ENCODE results near the gene SPTB.

DNA sequence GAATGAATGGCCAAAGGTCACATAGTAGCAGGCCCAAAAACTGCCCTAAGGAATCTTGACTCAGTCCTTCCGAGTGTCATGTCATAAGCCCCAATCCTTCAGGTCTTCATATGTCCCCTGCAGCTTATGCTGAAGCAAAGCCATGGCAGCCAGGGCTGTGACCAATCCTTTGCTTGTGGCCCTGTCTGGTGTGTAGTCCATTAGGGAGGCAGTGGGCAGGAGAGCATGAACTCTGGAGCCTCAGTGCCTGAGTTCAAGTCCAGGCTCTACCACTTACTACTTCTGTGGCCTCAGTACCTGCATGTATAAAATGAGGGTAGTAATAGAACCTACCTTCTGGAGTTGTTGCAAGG lies 155.2 kb downstream of the SPTB start:
- TF ChIP-seq, protein P1, sequence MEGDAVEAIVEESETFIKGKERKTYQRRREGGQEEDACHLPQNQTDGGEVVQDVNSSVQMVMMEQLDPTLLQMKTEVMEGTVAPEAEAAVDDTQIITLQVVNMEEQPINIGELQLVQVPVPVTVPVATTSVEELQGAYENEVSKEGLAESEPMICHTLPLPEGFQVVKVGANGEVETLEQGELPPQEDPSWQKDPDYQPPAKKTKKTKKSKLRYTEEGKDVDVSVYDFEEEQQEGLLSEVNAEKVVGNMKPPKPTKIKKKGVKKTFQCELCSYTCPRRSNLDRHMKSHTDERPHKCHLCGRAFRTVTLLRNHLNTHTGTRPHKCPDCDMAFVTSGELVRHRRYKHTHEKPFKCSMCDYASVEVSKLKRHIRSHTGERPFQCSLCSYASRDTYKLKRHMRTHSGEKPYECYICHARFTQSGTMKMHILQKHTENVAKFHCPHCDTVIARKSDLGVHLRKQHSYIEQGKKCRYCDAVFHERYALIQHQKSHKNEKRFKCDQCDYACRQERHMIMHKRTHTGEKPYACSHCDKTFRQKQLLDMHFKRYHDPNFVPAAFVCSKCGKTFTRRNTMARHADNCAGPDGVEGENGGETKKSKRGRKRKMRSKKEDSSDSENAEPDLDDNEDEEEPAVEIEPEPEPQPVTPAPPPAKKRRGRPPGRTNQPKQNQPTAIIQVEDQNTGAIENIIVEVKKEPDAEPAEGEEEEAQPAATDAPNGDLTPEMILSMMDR (tag by site-specific recombination; IDR thresholded peaks at IDR 0.05) = no peak
- TF ChIP-seq ZNF133 (tag by site-specific recombination; IDR thresholded peaks at IDR 0.05) = no peak
- TF ChIP-seq, protein P2, sequence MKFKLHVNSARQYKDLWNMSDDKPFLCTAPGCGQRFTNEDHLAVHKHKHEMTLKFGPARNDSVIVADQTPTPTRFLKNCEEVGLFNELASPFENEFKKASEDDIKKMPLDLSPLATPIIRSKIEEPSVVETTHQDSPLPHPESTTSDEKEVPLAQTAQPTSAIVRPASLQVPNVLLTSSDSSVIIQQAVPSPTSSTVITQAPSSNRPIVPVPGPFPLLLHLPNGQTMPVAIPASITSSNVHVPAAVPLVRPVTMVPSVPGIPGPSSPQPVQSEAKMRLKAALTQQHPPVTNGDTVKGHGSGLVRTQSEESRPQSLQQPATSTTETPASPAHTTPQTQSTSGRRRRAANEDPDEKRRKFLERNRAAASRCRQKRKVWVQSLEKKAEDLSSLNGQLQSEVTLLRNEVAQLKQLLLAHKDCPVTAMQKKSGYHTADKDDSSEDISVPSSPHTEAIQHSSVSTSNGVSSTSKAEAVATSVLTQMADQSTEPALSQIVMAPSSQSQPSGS (tag by site-specific recombination; IDR thresholded peaks at IDR 0.05; ENCODE audit: low read depth) = no peak
- no peak for TF ChIP-seq ZBTB21 (tag by site-specific recombination; IDR thresholded peaks at IDR 0.05)
- no peak for TF ChIP-seq HOXA7 (CRISPR knock-in tag; IDR thresholded peaks at IDR 0.05; ENCODE audit: borderline replicate concordance)
- TF ChIP-seq, protein P3, sequence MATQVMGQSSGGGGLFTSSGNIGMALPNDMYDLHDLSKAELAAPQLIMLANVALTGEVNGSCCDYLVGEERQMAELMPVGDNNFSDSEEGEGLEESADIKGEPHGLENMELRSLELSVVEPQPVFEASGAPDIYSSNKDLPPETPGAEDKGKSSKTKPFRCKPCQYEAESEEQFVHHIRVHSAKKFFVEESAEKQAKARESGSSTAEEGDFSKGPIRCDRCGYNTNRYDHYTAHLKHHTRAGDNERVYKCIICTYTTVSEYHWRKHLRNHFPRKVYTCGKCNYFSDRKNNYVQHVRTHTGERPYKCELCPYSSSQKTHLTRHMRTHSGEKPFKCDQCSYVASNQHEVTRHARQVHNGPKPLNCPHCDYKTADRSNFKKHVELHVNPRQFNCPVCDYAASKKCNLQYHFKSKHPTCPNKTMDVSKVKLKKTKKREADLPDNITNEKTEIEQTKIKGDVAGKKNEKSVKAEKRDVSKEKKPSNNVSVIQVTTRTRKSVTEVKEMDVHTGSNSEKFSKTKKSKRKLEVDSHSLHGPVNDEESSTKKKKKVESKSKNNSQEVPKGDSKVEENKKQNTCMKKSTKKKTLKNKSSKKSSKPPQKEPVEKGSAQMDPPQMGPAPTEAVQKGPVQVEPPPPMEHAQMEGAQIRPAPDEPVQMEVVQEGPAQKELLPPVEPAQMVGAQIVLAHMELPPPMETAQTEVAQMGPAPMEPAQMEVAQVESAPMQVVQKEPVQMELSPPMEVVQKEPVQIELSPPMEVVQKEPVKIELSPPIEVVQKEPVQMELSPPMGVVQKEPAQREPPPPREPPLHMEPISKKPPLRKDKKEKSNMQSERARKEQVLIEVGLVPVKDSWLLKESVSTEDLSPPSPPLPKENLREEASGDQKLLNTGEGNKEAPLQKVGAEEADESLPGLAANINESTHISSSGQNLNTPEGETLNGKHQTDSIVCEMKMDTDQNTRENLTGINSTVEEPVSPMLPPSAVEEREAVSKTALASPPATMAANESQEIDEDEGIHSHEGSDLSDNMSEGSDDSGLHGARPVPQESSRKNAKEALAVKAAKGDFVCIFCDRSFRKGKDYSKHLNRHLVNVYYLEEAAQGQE (tag by site-specific recombination; IDR thresholded peaks at IDR 0.05) = no peak
- no peak for TF ChIP-seq ZSCAN16 (tag by site-specific recombination; IDR thresholded peaks at IDR 0.05)
- no peak for TF ChIP-seq ZNF16 (tag by site-specific recombination; IDR thresholded peaks at IDR 0.05; ENCODE audit: low read depth)

All from HEK293 (cell line).